ENCODE data around the gene DNAH14. TPM values are rescaled to one million over a fixed set of nuclear protein-coding genes. Genes with fewer than 3 reads are reported as not detected.

Gene DNAH14
- total and polyA plus RNA-seq, 7 donors = 0.07 to 1.8 (median 0.82) TPM; not detected in 2

DNA sequence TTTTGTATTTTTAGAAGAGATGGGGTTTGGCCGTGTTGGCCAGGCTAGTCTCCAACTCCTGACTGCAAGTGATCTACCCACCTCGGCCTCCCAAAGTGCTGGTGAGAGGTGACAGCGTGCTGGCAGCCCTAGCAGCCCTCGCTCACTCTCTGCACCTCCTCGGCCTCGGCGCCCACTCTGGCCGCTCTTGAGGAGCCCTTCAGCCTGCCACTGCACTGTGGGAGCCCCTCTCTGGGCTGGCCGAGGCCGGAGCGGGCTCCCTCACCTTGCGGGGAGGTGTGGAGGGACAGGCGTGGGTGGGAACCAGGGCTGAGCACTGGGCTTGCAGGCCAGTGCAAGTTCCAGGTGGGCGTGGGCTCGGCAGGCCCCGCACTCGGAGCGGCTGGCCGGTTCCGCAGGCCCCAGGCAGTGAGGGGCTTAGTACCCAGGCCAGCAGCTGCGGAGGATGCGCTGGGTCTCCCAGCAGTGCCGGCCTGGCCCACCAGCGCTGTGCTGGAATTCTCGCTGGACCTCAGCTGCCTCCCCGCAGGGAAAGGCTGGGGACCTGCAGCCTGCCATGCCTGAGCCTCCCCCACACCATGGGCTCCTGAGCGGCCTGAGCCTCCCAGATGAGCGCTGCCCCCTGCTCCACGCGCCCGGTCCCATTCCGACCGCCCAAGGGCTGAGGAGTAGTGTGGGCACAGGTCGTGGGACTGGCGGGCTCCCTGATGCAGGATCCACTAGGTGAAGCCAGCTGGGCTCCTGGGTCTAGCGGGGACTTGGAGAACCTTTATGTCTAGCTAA, 501.8 kb downstream of the DNAH14 start:
- Histone ChIP-seq H3K4me3 (no peak overlapping the region), H3K9me3 (no peaks in the 10 kb centered on the region), H3K27ac (no peak overlapping the region), H3K36me3 (ENCODE audit: insufficient read depth in 1 of 2, low read depth in 1 of 2) (no peaks in the 10 kb centered on the region), H3K4me1 (peaks cover 4% of the 10 kb centered on the region), H3K27me3 (ENCODE audit: insufficient read depth in 3 of 3, low read length in 2 of 3) (no peaks in the 10 kb centered on the region)
- WGBS, 3 donors = 92 to 95% (median 94%) methylated on average over 35 to 36 of the region's 36 CpGs
- intact Hi-C loops (cut with DNase I) = no loop called here
- TF ChIP-seq CTCF (IDR thresholded peaks at IDR 0.05) = no peak
- DNase-seq (peak in 1 of 2 donors; percentile 18), ATAC-seq (no peak)

DNA sequence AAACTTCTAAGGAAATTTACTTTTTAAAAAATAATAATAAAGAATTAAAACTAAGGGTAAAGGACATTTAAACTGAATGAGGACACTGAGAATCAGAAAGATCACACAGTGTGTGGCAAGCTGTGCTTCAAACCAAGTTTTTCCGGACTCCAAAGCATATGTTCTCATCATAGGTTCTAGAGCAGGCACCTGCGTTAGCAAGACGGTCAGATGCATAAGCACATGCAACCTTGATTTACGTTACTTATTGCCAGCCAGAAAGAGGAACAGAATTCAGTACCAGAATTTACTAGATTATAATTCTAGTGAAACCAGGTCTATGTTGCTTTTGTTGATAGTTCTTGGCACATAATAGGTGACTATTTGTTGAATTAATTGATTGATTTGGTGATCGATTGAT, 504.6 kb downstream of the DNAH14 start:
- 81 to 90% (median 88%) methylated on average over 5 of the region's 5 CpGs for WGBS, 3 donors
- ATAC-seq = no peak
- no peak for DNase-seq
- no peak overlapping the region for H3K4me3 ChIP-seq
- H3K4me1 ChIP-seq = no peaks in the 10 kb centered on the region
- H3K27me3 ChIP-seq (ENCODE audit: insufficient read depth in 3 of 3, low read length in 2 of 3) = no peaks in the 10 kb centered on the region
- H3K27ac ChIP-seq = no peak overlapping the region
- no peak for TF ChIP-seq CTCF (IDR thresholded peaks at IDR 0.05)
- intact Hi-C loops (cut with DNase I) = no loop called here
- H3K9me3 ChIP-seq = no peaks in the 10 kb centered on the region
- no peaks in the 10 kb centered on the region for H3K36me3 ChIP-seq (ENCODE audit: insufficient read depth in 1 of 2, low read depth in 1 of 2)

GRCh38 chr1:225435076-225435475, 505.6 kb downstream of the DNAH14 start:
- no peak for TF ChIP-seq CTCF (IDR thresholded peaks at IDR 0.05)
- no peak overlapping the region for H3K27ac ChIP-seq
- ATAC-seq = no peak
- no peak for DNase-seq
- WGBS, 3 donors = 79 to 81% (median 81%) methylated on average over 6 of the region's 6 CpGs
- H3K36me3 ChIP-seq (ENCODE audit: insufficient read depth in 1 of 2, low read depth in 1 of 2) = no peaks in the 10 kb centered on the region
- intact Hi-C loops (cut with DNase I) = no loop called here
- no peak overlapping the region for H3K4me3 ChIP-seq
- H3K27me3 ChIP-seq (ENCODE audit: insufficient read depth in 3 of 3, low read length in 2 of 3) = no peaks in the 10 kb centered on the region
- no peaks in the 10 kb centered on the region for H3K9me3 ChIP-seq
- H3K4me1 ChIP-seq = no peaks in the 10 kb centered on the region

GRCh38 chr1:225435487-225435886, 506.0 kb downstream of the DNAH14 start:
- ATAC-seq (no peak), DNase-seq (no peak)
- Histone ChIP-seq H3K4me1 (no peaks in the 10 kb centered on the region), H3K36me3 (ENCODE audit: insufficient read depth in 1 of 2, low read depth in 1 of 2) (no peaks in the 10 kb centered on the region), H3K27ac (no peak overlapping the region), H3K9me3 (no peaks in the 10 kb centered on the region), H3K4me3 (no peak overlapping the region), H3K27me3 (ENCODE audit: insufficient read depth in 3 of 3, low read length in 2 of 3) (no peaks in the 10 kb centered on the region)
- no peak for TF ChIP-seq CTCF (IDR thresholded peaks at IDR 0.05)
- WGBS, 3 donors = 91 to 100% (median 96%) methylated on average over 1 of the region's 1 CpG
- intact Hi-C loops (cut with DNase I) = no loop called here

GRCh38 chr1:225435957-225436392, 506.5 kb downstream of the DNAH14 start:
- intact Hi-C loops (cut with DNase I) = no loop called here
- no peak for TF ChIP-seq CTCF (IDR thresholded peaks at IDR 0.05)
- DNase-seq (no peak), ATAC-seq (no peak)
- Histone ChIP-seq H3K27ac (no peak overlapping the region), H3K27me3 (ENCODE audit: insufficient read depth in 3 of 3, low read length in 2 of 3) (no peaks in the 10 kb centered on the region), H3K9me3 (no peaks in the 10 kb centered on the region), H3K4me1 (no peaks in the 10 kb centered on the region), H3K4me3 (no peak overlapping the region), H3K36me3 (ENCODE audit: insufficient read depth in 1 of 2, low read depth in 1 of 2) (no peaks in the 10 kb centered on the region)
- 68 to 72% (median 69%) methylated on average over 6 of the region's 6 CpGs for WGBS, 3 donors

All from psoas muscle (tissue), 8 donors.